Caco-2 (cell line): ENCODE results near the gene HRH4. TPM values are rescaled to one million over a fixed set of nuclear protein-coding genes. Genes with fewer than 3 reads are reported as not detected.

Source experiments
- BruUV-seq: library from RNA; stranded (reverse); fragments of 400-500 nt; replicated peaks from 2 replicates; lab custom pipeline; 2021; lab: Mats Ljungman, UMichigan
- CTCF ChIA-PET: fragments of 300-600 bp; sonication (Branson Sonifier 250); formaldehyde crosslinking; loops from one replicate; lab custom pipeline; 2022; ENCODE audit warnings: antibody characterized with exemption; lab: Charles Lee
- POLR2A ChIA-PET: fragments of 300-600 bp; sonication (Branson Sonifier 250); formaldehyde crosslinking; loops from one replicate; lab custom pipeline; 2022; ENCODE audit warnings: antibody characterized with exemption; lab: Charles Lee
- DNase-seq, 2 experiments: peaks; one replicate each; pipeline versions ENCODE4 v3.0.0 to v3.0.0-alpha.2; 2020 to 2022
- H3K27me3 ChIP-seq: replicated peaks from 2 replicates; pipeline ENCODE4 v1.6.0; 2011; ENCODE audit warnings: low read length; ENCODE audit not compliant: control insufficient read depth, insufficient read depth
- H3K36me3 ChIP-seq: 2 replicates; pipeline ENCODE4 v1.5.1; 2011; ENCODE audit warnings: low read length; ENCODE audit not compliant: control insufficient read depth, insufficient read depth
- H3K4me1 ChIP-seq: fragments of 250-450 bp; sonication (Bioruptor Pico); 2 replicates; pipeline ENCODE4 v1.5.1; 2020; ENCODE audit warnings: mild to moderate bottlenecking
- H3K4me3 ChIP-seq: 2 replicates; pipeline ENCODE4 v1.5.1; 2011; ENCODE audit warnings: low read depth, mild to moderate bottlenecking, control low read depth, low read length
- H3K9me3 ChIP-seq: fragments of 250-450 bp; sonication (Bioruptor Pico); 2 replicates; pipeline ENCODE4 v1.5.1; 2020; ENCODE audit warnings: mild to moderate bottlenecking, moderate library complexity
- H3K27ac Mint-ChIP-seq: one replicate; pipeline ENCODE4 v1.8.0; 2022; ENCODE audit warnings: mixed read lengths; ENCODE audit not compliant: unreplicated experiment
- H3K27me3 Mint-ChIP-seq: one replicate; pipeline ENCODE4 v1.8.0; 2022; ENCODE audit warnings: mixed read lengths; ENCODE audit not compliant: insufficient read depth, unreplicated experiment
- H3K36me3 Mint-ChIP-seq: one replicate; pipeline ENCODE4 v1.8.0; 2022; ENCODE audit warnings: mild to moderate bottlenecking, mixed read lengths; ENCODE audit not compliant: insufficient read depth, unreplicated experiment
- H3K4me1 Mint-ChIP-seq: one replicate; pipeline ENCODE4 v1.8.0; 2022; ENCODE audit warnings: low read depth, mixed read lengths; ENCODE audit not compliant: unreplicated experiment
- H3K4me3 Mint-ChIP-seq: one replicate; pipeline ENCODE4 v1.8.0; 2022; ENCODE audit warnings: mild to moderate bottlenecking, moderate library complexity, mixed read lengths; ENCODE audit not compliant: unreplicated experiment
- H3K9me3 Mint-ChIP-seq: one replicate; pipeline ENCODE4 v1.8.0; 2022; ENCODE audit warnings: mixed read lengths; ENCODE audit not compliant: unreplicated experiment
- CTCF ChIP-seq, 2 experiments: fragments of 200-600 bp in 1 of 2; IDR thresholded peaks; 1 replicate in 1 of 2; 2 replicates in 1 of 2; pipeline versions ENCODE4 v1.5.1 to v1.8.0; 2011 to 2022; ENCODE audit warnings: antibody characterized with exemption in 1 of 2, control low read depth in 1 of 2, inconsistent platforms in 1 of 2, low read depth in 1 of 2, low read length in 1 of 2, mild to moderate bottlenecking in 1 of 2, moderate library complexity in 1 of 2; ENCODE audit not compliant: insufficient read depth in 1 of 2, severe bottlenecking in 1 of 2, unreplicated experiment in 1 of 2
- intact Hi-C: fragments of 100-400 bp; cut with micrococcal nuclease; formaldehyde crosslinking; loops from one replicate; pipeline ENCODE4 v1.10.0; 2022; ENCODE audit not compliant: unreplicated experiment
- total RNA-seq: library from RNA; stranded (reverse); gene quantifications from 2 replicates; pipeline ENCODE4 v1.2.3, GENCODE V29; 2022

Gene HRH4
- total RNA-seq, 1 experiment from 2014 or later = not detected

- intact Hi-C loops = no loop called here
- ChIA-PET CTCF (interaction anchor here (1.0 kb wide), 1 partner anchor 24 kb away, joined by 3 read pairs; no protein-coding TSS in a partner anchor), POLR2A (interaction anchor here (0.5 kb wide), 1 partner anchor 24 kb away, joined by 8 read pairs; the partner anchor contains the start of gene OSBPL1A)
- no peaks in the 10 kb centered on the region for H3K9me3 Mint-ChIP-seq
- Histone ChIP-seq H3K4me3 (no peak overlapping the region), H3K36me3 (no peaks in the 10 kb centered on the region), H3K9me3 (no peaks in the 10 kb centered on the region), H3K27me3 (no peaks in the 10 kb centered on the region), H3K4me1 (peaks cover 6% of the 10 kb centered on the region)
- peaks cover 2% of the 10 kb centered on the region for H3K36me3 Mint-ChIP-seq
- H3K27ac Mint-ChIP-seq = peak overlapping the region; percentile 86
- TF ChIP-seq CTCF (IDR thresholded peaks at IDR 0.05; ENCODE audit: insufficient read depth in 1 of 2, low read depth in 1 of 2, low read length in 1 of 2, severe bottlenecking in 1 of 2, unreplicated experiment in 1 of 2) = no peak
- peaks cover 14% of the 10 kb centered on the region for H3K4me1 Mint-ChIP-seq
- no TSS peak for BruUV-seq
- H3K4me3 Mint-ChIP-seq = no peak overlapping the region
- H3K27me3 Mint-ChIP-seq = no peaks in the 10 kb centered on the region
- peak in 1 of 2 experiments; percentile 3 for DNase-seq
Measured at GRCh38 chr18:24421831-24422230, 38.6 kb upstream of the HRH4 start.

- CTCF ChIA-PET = no interaction called here
- POLR2A ChIA-PET = interaction anchor here (1.6 kb wide), 1 partner anchor 29 kb away, joined by 8 read pairs; the partner anchor contains the start of gene OSBPL1A
- Mint-ChIP-seq H3K36me3 (peaks cover 7% of the 10 kb centered on the region), H3K9me3 (no peaks in the 10 kb centered on the region), H3K4me1 (peaks cover 14% of the 10 kb centered on the region), H3K27ac (peak overlapping the region; percentile 93), H3K4me3 (peak overlapping the region; percentile 86), H3K27me3 (no peaks in the 10 kb centered on the region)
- DNase-seq = no peak
- no peaks in the 10 kb centered on the region for H3K27me3 ChIP-seq
- peaks cover 6% of the 10 kb centered on the region for H3K4me1 ChIP-seq
- peak overlapping the region; percentile 61 for H3K4me3 ChIP-seq
- no peak for TF ChIP-seq CTCF (IDR thresholded peaks at IDR 0.05; ENCODE audit: insufficient read depth in 1 of 2, low read depth in 1 of 2, low read length in 1 of 2, severe bottlenecking in 1 of 2, unreplicated experiment in 1 of 2)
- BruUV-seq = no TSS peak
- no peaks in the 10 kb centered on the region for H3K36me3 ChIP-seq
- H3K9me3 ChIP-seq = no peaks in the 10 kb centered on the region
- intact Hi-C loops = no loop called here
Measured at GRCh38 chr18:24426073-24426397, 34.4 kb upstream of the HRH4 start.

GRCh38 chr18:24426398-24427294 lies 33.8 kb upstream of the HRH4 start, which contains the start of gene IMPACT:
Gene IMPACT, plus strand, starts transcription at chr18:24426670. Its CDS starts 87 bp downstream, at chr18:24426757.
- Histone ChIP-seq H3K9me3 (no peaks in the 10 kb centered on the region), H3K4me3 (peak within 1 kb of the TSS; percentile 61), H3K36me3 (no peaks in the 10 kb centered on the region), H3K27me3 (no peaks in the 10 kb centered on the region), H3K4me1 (peaks cover 6% of the 10 kb centered on the region)
- no peak for TF ChIP-seq CTCF (IDR thresholded peaks at IDR 0.05; ENCODE audit: insufficient read depth in 1 of 2, low read depth in 1 of 2, low read length in 1 of 2, severe bottlenecking in 1 of 2, unreplicated experiment in 1 of 2)
- DNase-seq = peak; percentile 80 to 87
- ChIA-PET CTCF (no interaction called here), POLR2A (interaction anchor here (1.6 kb wide), 1 partner anchor 29 kb away, joined by 8 read pairs; the partner anchor contains the start of gene OSBPL1A)
- BruUV-seq = no TSS peak
- H3K9me3 Mint-ChIP-seq = no peaks in the 10 kb centered on the region
- H3K27me3 Mint-ChIP-seq = no peaks in the 10 kb centered on the region
- H3K4me1 Mint-ChIP-seq = peaks cover 8% of the 10 kb centered on the region
- peak within 1 kb of the TSS; percentile 93 for H3K27ac Mint-ChIP-seq
- intact Hi-C loops = no loop called here
- H3K4me3 Mint-ChIP-seq = peak within 1 kb of the TSS; percentile 86
- peaks cover 7% of the 10 kb centered on the region for H3K36me3 Mint-ChIP-seq
